ENCODE data around the gene ATXN1. TPM values are rescaled to one million over a fixed set of nuclear protein-coding genes. Genes with fewer than 3 reads are reported as not detected.

ATXN1 gene
- total RNA-seq, 4 donors from 2014 or later: 38.7 to 78.3 (median 62.6) TPM

DNA sequence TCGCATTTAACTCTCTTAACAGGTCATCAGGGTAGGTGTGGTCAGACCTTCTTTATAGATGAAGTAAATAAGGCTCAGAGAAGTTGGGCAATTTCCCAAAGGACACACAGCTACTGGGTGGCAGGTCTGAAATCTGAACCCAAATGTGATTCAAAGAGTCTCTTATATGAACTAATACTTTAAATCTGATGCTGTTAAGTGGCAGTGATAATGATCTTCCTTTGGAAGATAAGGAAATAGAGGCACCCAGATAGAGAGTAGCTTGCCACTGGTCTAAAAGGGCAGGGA lies 285.8 kb downstream of the ATXN1 start:
- peaks cover 0 to 5% of the 10 kb centered on the region in 2 donors for H3K36me3 ChIP-seq
- no peaks in the 10 kb centered on the region for H3K27me3 ChIP-seq
- H3K9me3 ChIP-seq: no peaks in the 10 kb centered on the region
- peaks cover 0 to 20% (median 0%) of the 10 kb centered on the region in 3 donors for H3K4me1 ChIP-seq
- no peak for TF ChIP-seq EP300 (IDR thresholded peaks at IDR 0.05)
- TF ChIP-seq, protein P1, sequence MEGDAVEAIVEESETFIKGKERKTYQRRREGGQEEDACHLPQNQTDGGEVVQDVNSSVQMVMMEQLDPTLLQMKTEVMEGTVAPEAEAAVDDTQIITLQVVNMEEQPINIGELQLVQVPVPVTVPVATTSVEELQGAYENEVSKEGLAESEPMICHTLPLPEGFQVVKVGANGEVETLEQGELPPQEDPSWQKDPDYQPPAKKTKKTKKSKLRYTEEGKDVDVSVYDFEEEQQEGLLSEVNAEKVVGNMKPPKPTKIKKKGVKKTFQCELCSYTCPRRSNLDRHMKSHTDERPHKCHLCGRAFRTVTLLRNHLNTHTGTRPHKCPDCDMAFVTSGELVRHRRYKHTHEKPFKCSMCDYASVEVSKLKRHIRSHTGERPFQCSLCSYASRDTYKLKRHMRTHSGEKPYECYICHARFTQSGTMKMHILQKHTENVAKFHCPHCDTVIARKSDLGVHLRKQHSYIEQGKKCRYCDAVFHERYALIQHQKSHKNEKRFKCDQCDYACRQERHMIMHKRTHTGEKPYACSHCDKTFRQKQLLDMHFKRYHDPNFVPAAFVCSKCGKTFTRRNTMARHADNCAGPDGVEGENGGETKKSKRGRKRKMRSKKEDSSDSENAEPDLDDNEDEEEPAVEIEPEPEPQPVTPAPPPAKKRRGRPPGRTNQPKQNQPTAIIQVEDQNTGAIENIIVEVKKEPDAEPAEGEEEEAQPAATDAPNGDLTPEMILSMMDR (IDR thresholded peaks at IDR 0.05): no peak
- TF ChIP-seq POLR2A (IDR thresholded peaks at IDR 0.05): no peak
- TF ChIP-seq POLR2AphosphoS5 (IDR thresholded peaks at IDR 0.05): no peak
- 86 to 100% methylated on average over 1 of the region's 1 CpG for WGBS, 2 donors (ENCODE audit: low coverage in 1 of 2)
- no peak overlapping the region for H3K4me3 ChIP-seq
- no peak for ATAC-seq
- no peak overlapping the region for H3K27ac ChIP-seq

DNA sequence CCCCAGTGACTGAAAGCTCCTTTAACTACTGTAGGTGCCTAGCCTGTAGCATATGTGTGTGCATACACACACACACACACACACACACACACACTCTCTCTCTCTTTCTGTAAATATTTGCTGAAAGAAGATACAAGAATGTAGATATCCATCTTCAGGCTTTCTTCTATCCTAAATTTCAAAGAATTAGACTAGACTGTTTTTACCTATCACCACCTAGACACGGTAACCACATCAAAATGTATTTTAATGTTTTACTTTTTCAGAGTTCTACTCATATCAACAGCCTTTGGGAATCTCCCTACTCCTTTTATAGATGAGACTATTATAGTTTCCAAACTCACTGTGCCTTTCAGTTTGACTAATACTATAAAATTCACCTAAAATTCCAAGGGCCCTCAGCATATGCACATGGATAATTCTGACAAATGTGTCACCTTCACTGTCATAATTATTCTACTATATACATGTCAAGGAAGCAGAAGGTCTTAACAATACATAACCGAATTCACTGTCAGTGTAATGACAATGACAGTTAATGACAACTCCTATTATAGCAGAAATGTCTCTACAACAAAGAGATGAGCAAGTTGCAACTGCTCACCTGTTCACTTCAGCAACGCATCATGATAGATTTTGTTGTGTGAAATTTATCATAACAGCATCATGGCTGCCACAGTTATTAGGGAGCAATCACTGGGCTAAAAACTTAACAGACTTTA lies 286.3 kb downstream of the ATXN1 start:
- 73 to 86% methylated on average over 3 of the region's 3 CpGs for WGBS, 2 donors (ENCODE audit: low coverage in 1 of 2)
- Histone ChIP-seq H3K9me3 (no peaks in the 10 kb centered on the region), H3K4me1 (peaks cover 0 to 20% (median 0%) of the 10 kb centered on the region in 3 donors), H3K27me3 (no peaks in the 10 kb centered on the region), H3K4me3 (no peak overlapping the region), H3K36me3 (peaks cover 0 to 3% of the 10 kb centered on the region in 2 donors), H3K27ac (no peak overlapping the region)
- TF ChIP-seq, protein P1 (IDR thresholded peaks at IDR 0.05): no peak
- TF ChIP-seq EP300 (IDR thresholded peaks at IDR 0.05) (no peak), POLR2A (IDR thresholded peaks at IDR 0.05) (no peak), POLR2AphosphoS5 (IDR thresholded peaks at IDR 0.05) (no peak)
- no peak for ATAC-seq

DNA sequence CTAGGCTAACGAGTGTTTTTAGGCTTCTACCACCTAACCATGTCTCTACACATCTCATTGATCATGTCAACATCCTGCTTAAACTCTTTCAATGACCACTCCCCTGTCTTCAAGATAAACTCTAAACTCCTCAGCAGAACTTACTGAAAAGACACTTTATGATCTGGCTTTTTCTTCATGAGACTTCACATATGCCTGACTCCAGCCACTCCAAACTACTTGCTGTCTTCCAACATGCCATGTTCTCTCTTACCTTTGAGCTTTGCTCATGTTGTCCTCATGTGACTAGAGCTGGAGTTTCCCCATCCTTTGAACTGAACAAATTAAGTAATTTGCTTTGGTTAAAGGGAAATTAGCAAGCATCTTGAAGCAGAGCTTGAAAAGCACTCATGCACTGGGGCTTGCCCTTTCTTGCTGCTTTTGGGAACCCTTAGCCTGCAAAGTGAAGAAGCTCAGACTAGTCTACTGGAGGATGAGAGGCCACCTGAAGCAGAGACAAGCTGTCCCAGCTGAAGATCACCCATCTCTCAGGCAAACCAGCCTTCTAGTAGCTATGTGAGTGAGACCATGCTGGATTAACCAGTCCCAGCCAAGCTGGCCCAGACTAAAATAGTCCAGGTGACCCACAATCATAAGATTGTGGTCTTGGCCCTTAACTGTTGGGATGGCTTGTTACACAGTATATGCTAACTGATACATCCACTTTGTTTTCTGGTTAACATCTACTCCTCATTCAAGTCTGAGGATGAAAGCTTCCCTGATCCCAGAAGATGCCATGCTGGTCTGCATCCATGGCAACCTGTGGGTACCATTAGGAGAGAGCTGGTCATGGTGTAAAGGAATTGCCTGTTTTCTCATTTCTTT lies 287.1 kb downstream of the ATXN1 start:
- Histone ChIP-seq H3K36me3 (peaks cover 0 to 3% of the 10 kb centered on the region in 2 donors), H3K4me3 (no peak overlapping the region), H3K4me1 (peaks cover 0 to 20% (median 0%) of the 10 kb centered on the region in 3 donors), H3K9me3 (no peaks in the 10 kb centered on the region), H3K27me3 (no peaks in the 10 kb centered on the region), H3K27ac (no peak overlapping the region)
- WGBS, 2 donors (ENCODE audit: low coverage in 1 of 2): 86% methylated on average over 1 of the region's 1 CpG; no CpG with 5 or more reads in 1 of the 2 donors
- TF ChIP-seq POLR2A (IDR thresholded peaks at IDR 0.05) (no peak), POLR2AphosphoS5 (IDR thresholded peaks at IDR 0.05) (no peak), EP300 (IDR thresholded peaks at IDR 0.05) (no peak)
- TF ChIP-seq, protein P1 (IDR thresholded peaks at IDR 0.05): no peak
- no peak for ATAC-seq

DNA sequence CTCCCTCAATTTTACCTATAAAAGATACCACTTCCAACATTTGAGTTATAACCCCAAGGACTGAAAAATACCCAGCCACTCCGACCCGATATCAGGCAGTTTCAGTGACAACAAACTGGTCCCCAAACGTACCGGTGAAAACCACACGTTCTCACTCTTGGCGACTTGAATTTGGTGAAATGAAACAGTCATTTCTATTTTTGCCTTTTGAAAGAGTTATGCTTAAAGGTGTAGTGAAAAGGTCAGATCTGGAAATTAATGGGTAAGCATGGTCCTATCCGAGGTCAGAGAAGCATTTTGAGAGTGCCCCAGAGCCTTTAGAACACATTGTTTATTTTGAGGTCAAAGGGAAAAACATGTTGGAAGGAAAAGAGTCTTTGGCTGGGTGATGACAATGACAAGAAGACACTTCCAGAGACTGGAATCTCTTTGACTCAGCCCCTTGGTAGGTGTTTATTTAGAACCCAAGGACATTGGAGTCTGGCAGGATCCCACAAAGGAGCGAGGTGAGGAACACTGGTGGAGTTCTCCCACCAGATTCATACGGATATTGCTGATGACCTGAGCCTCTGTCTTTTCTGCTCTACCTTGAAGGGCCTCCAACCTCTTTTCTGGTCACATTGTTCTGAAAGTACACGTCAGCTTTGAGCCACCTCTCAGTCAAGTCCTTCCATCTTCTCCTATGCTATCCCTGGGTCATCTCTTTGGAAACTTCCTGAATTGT lies 287.9 kb downstream of the ATXN1 start:
- 77 to 86% methylated on average over 9 of the region's 10 CpGs for WGBS, 2 donors (ENCODE audit: low coverage in 1 of 2)
- peaks cover 0 to 20% (median 0%) of the 10 kb centered on the region in 3 donors for H3K4me1 ChIP-seq
- TF ChIP-seq, protein P1 (IDR thresholded peaks at IDR 0.05): no peak
- TF ChIP-seq POLR2AphosphoS5 (IDR thresholded peaks at IDR 0.05) (no peak), POLR2A (IDR thresholded peaks at IDR 0.05) (no peak), EP300 (IDR thresholded peaks at IDR 0.05) (no peak)
- no peaks in the 10 kb centered on the region for H3K9me3 ChIP-seq
- no peak overlapping the region for H3K4me3 ChIP-seq
- H3K27ac ChIP-seq: no peak overlapping the region
- H3K36me3 ChIP-seq: peaks cover 0 to 3% of the 10 kb centered on the region in 2 donors
- H3K27me3 ChIP-seq: no peaks in the 10 kb centered on the region
- ATAC-seq: no peak

All from gastroesophageal sphincter (tissue), 4 donors.